Muscle layer of duodenum (tissue), 2 donors: ENCODE results near the gene NPAS3.

ENCODE experiments used
- H3K27ac ChIP-seq: one replicate; pipeline ENCODE4 v1.7.0; 2013; ENCODE audit warnings: mild to moderate bottlenecking, low read length
- H3K27me3 ChIP-seq: one replicate; pipeline ENCODE4 v1.7.0; 2013; ENCODE audit warnings: low read depth, mild to moderate bottlenecking, control low read depth, low read length
- H3K36me3 ChIP-seq, 2 donors: one replicate each; pipeline ENCODE4 v1.7.0; 2013; ENCODE audit warnings: low read length in 2 of 2, control low read depth in 1 of 2, mild to moderate bottlenecking in 1 of 2; ENCODE audit not compliant: insufficient read depth in 2 of 2, control insufficient read depth in 1 of 2
- H3K4me1 ChIP-seq, 2 donors: one replicate each; pipeline ENCODE4 v1.7.0; 2013; ENCODE audit warnings: low read length in 2 of 2, mild to moderate bottlenecking in 2 of 2, control low read depth in 1 of 2, moderate library complexity in 1 of 2; ENCODE audit not compliant: insufficient read depth in 2 of 2, control insufficient read depth in 1 of 2
- H3K4me3 ChIP-seq, 2 donors: one replicate each; pipeline ENCODE4 v1.7.0; 2013; ENCODE audit warnings: low read length in 2 of 2, low read depth in 1 of 2, mild to moderate bottlenecking in 1 of 2
- H3K9me3 ChIP-seq, 2 donors: one replicate each; pipeline ENCODE4 v1.7.0; 2013; ENCODE audit warnings: low read length in 2 of 2, control low read depth in 1 of 2, mild to moderate bottlenecking in 1 of 2; ENCODE audit not compliant: control insufficient read depth in 1 of 2
- donor health status: healthy.

The NPAS3 gene

GRCh38 chr14:33781236-33781635 lies 842.6 kb downstream of the NPAS3 start:
- no peak overlapping the region for H3K27ac ChIP-seq
- H3K27me3 ChIP-seq: no peaks in the 10 kb centered on the region
- no peak overlapping the region for H3K4me3 ChIP-seq
- no peaks in the 10 kb centered on the region for H3K9me3 ChIP-seq
- H3K36me3 ChIP-seq: no peaks in the 10 kb centered on the region
- H3K4me1 ChIP-seq: peaks cover 3 to 15% of the 10 kb centered on the region in 2 donors

GRCh38 chr14:33782923-33783322 lies 844.2 kb downstream of the NPAS3 start:
- Histone ChIP-seq H3K27me3 (no peaks in the 10 kb centered on the region), H3K4me1 (peaks cover 3 to 15% of the 10 kb centered on the region in 2 donors)

GRCh38 chr14:33786091-33786825 lies 847.6 kb downstream of the NPAS3 start:
- Histone ChIP-seq H3K9me3 (no peaks in the 10 kb centered on the region), H3K36me3 (no peaks in the 10 kb centered on the region), H3K27ac (no peak overlapping the region), H3K4me1 (peaks cover 0 to 3% of the 10 kb centered on the region in 2 donors), H3K4me3 (no peak overlapping the region), H3K27me3 (no peaks in the 10 kb centered on the region)

More at GRCh38 chr14:33782923-33783322, 844.2 kb downstream of the NPAS3 start:
- no peaks in the 10 kb centered on the region for H3K9me3 ChIP-seq
- no peaks in the 10 kb centered on the region for H3K36me3 ChIP-seq
- H3K4me3 ChIP-seq: no peak overlapping the region
- no peak overlapping the region for H3K27ac ChIP-seq

DNA sequence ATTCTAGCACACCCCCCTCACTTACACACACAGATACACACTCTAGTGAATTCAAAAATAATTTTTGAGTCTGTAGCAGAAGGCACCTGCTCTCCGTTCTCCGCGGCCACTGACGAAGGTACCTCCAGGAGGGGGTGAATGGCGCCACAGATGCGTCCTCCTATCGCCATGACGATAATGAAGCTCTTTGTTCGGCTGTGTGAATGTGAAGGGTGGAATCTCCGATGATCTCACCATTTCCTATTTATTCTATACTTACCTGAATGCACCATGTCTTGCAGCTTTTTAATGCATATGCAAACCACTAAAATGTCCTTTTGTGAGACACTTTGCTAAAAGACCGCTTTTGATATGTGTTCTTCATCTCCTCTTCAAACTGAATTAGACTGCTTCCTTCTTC lies 849.5 kb downstream of the NPAS3 start:
- no peak overlapping the region for H3K27ac ChIP-seq
- no peaks in the 10 kb centered on the region for H3K27me3 ChIP-seq
- H3K4me1 ChIP-seq: peaks cover 0 to 4% of the 10 kb centered on the region in 2 donors
- no peak overlapping the region for H3K4me3 ChIP-seq
- no peaks in the 10 kb centered on the region for H3K9me3 ChIP-seq
- no peaks in the 10 kb centered on the region for H3K36me3 ChIP-seq

- H3K27ac ChIP-seq: no peak overlapping the region
- no peaks in the 10 kb centered on the region for H3K36me3 ChIP-seq
- no peaks in the 10 kb centered on the region for H3K9me3 ChIP-seq
- peaks cover 0 to 9% of the 10 kb centered on the region in 2 donors for H3K4me1 ChIP-seq
- no peak overlapping the region for H3K4me3 ChIP-seq
- no peaks in the 10 kb centered on the region for H3K27me3 ChIP-seq
Observed at GRCh38 chr14:33790996-33791395, 852.3 kb downstream of the NPAS3 start.

DNA sequence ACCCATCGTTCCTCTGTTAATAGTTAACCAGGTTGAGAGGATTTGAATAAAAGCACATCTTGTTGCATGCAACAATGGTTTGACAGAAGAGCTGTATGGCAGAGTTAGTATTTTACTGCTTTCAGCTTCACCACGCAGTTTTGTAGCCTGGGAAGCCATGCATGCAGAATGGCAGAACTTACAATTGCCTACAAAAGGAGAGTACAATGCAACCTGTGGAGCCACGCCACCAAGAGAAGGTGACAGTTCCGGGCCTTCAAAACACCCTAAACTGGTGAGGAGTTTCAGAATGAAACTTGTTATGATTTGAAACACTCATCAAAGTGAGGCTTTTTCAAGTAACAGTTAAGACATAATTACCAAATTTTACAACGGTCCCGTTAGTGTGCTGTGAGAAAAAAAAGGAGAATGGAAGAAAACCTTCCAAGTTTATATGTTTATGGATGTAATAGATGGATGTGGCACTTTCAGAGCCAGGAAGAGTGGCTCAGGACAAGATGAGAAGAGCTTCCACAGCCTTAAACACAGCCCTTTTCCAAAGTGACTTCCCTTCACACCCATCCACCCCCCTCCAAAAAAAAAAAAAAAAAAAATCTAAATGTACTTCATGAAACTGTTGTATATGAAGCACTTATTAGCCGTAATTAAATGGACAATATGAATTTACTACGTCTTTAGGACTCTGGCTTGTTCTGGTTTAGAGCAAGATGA lies 853.5 kb downstream of the NPAS3 start:
- Histone ChIP-seq H3K4me3 (peak overlapping the region in 1 of 2 donors; percentile 30), H3K9me3 (no peaks in the 10 kb centered on the region), H3K27ac (no peak overlapping the region), H3K36me3 (no peaks in the 10 kb centered on the region), H3K27me3 (no peaks in the 10 kb centered on the region), H3K4me1 (peaks cover 0 to 9% of the 10 kb centered on the region in 2 donors)

GRCh38 chr14:33792720-33793368 lies 854.2 kb downstream of the NPAS3 start:
- Histone ChIP-seq H3K27ac (no peak overlapping the region), H3K27me3 (no peaks in the 10 kb centered on the region), H3K36me3 (no peaks in the 10 kb centered on the region), H3K4me1 (peaks cover 0 to 9% of the 10 kb centered on the region in 2 donors), H3K9me3 (no peaks in the 10 kb centered on the region), H3K4me3 (peak overlapping the region; percentile 30 to 43)

- H3K27me3 ChIP-seq: no peaks in the 10 kb centered on the region
- no peaks in the 10 kb centered on the region for H3K36me3 ChIP-seq
- H3K9me3 ChIP-seq: no peaks in the 10 kb centered on the region
- no peak overlapping the region for H3K27ac ChIP-seq
- peaks cover 0 to 9% of the 10 kb centered on the region in 2 donors for H3K4me1 ChIP-seq
- peak overlapping the region in 1 of 2 donors; percentile 43 for H3K4me3 ChIP-seq
Observed at GRCh38 chr14:33793398-33794110, 854.9 kb downstream of the NPAS3 start.

DNA sequence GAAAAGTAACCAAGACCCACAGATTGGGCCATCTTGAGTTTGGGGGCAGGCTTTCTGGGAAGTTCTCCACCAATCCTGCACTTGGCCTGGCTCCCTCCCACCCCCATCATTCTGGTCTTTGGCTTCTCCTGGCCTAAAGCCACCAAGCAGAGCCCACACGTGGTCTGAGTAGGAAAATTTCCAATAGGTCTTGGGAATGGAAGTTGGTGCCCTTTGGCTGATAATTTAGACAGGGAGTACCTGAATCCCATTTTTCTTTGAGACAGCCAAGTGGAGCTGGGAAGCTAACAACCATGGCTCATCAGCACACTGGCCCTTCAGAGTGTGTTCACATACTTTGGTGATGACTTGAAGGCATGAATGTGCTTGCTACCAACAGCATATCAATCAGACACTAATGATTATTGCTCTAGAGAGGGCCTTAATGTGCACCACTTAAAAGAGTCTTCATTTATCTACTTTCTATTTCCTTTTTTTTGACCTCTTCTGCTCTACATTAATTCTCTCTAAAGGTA lies 856.2 kb downstream of the NPAS3 start:
- Histone ChIP-seq H3K36me3 (no peaks in the 10 kb centered on the region), H3K4me3 (no peak overlapping the region), H3K27me3 (no peaks in the 10 kb centered on the region), H3K4me1 (peaks cover 0 to 9% of the 10 kb centered on the region in 2 donors), H3K27ac (no peak overlapping the region), H3K9me3 (no peaks in the 10 kb centered on the region)

GRCh38 chr14:33796356-33796755 lies 857.7 kb downstream of the NPAS3 start:
- Histone ChIP-seq H3K27me3 (no peaks in the 10 kb centered on the region), H3K4me1 (peaks cover 0 to 9% of the 10 kb centered on the region in 2 donors), H3K27ac (no peak overlapping the region), H3K36me3 (no peaks in the 10 kb centered on the region), H3K9me3 (no peaks in the 10 kb centered on the region), H3K4me3 (no peak overlapping the region)
